Cardiac muscle cell (in vitro differentiated cells and primary cell): ENCODE data around the gene FAM185A. TPM values are rescaled to one million over a fixed set of nuclear protein-coding genes. Genes with fewer than 3 reads are reported as not detected.

Experiments
- DNase-seq, 2 donors: peaks; one replicate each; pipeline versions ENCODE4 v3.0.0 to v3.0.0-alpha.2; 2010 to 2017; ENCODE audit warnings: low read depth in 1 of 2, low spot score in 1 of 2
- H3K27ac ChIP-seq: fragments of 200-600 bp; sonication (generic); 2 replicates; pipeline ENCODE4 v1.5.1; 2016
- H3K27me3 ChIP-seq: fragments of 200-600 bp; sonication (generic); 2 replicates; pipeline ENCODE4 v1.6.0; 2016; ENCODE audit warnings: control low read depth
- H3K36me3 ChIP-seq: fragments of 200-600 bp; sonication (generic); 2 replicates; pipeline ENCODE4 v1.5.1; 2016; ENCODE audit warnings: control low read depth
- H3K4me1 ChIP-seq: fragments of 200-600 bp; sonication (generic); 2 replicates; pipeline ENCODE4 v1.8.1; 2017; ENCODE audit warnings: low read depth, mild to moderate bottlenecking, mixed run types
- H3K4me3 ChIP-seq: fragments of 200-600 bp; sonication (generic); 2 replicates; pipeline ENCODE4 v1.5.1; 2016; ENCODE audit warnings: mild to moderate bottlenecking
- H3K9me3 ChIP-seq: fragments of 200-600 bp; sonication (generic); 2 replicates; pipeline ENCODE4 v1.5.1; 2017; ENCODE audit warnings: low read depth, mild to moderate bottlenecking, control low read depth
- polyA plus RNA-seq: library from polyadenylated mRNA; unstranded; fragments of >200 nt; fragmentation: Nextera tagmentation; extraction: Ambion mirVana; gene quantifications from 2 replicates; pipeline ENCODE4 v1.2.1, GENCODE V29; 2016
- total RNA-seq: library from RNA; depleted of rRNA; stranded (reverse); fragments of >200 nt; gene quantifications from 2 replicates; pipeline ENCODE4 v1.2.3, GENCODE V29; 2016
- TF ChIP-seq, protein P1 (sequence below): IDR thresholded peaks from 2 replicates; pipeline ENCODE4 v1.5.1; 2012; ENCODE audit warnings: low read depth, mild to moderate bottlenecking, low read length

Gene FAM185A
- total and polyA plus RNA-seq, 2 experiments from 2014 or later = 10.5 to 32.4 TPM

DNA sequence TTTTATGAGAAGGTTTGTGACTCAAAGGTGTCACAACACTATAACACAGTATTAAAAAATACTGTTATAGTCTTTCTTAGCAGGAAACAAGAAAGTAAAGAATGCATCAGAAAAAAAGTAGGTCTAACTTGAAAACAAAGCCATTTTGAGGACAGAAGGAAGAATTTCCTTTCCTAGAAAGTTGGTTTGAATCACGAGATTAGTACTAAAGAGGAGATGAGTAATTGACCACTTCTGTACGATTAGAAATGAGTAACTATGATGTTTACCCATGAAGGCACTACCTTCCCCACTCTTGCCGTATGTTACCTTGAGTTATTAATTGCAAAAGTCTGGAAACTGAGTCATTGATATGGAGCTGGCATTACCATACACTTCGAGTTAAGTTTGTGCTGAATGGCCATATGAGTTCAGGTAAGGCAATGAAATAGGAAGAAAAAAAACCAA lies 65.2 kb downstream of the FAM185A start:
- no peaks in the 10 kb centered on the region for H3K27me3 ChIP-seq
- peak in 1 of 2 donors; percentile 63 for DNase-seq

DNA sequence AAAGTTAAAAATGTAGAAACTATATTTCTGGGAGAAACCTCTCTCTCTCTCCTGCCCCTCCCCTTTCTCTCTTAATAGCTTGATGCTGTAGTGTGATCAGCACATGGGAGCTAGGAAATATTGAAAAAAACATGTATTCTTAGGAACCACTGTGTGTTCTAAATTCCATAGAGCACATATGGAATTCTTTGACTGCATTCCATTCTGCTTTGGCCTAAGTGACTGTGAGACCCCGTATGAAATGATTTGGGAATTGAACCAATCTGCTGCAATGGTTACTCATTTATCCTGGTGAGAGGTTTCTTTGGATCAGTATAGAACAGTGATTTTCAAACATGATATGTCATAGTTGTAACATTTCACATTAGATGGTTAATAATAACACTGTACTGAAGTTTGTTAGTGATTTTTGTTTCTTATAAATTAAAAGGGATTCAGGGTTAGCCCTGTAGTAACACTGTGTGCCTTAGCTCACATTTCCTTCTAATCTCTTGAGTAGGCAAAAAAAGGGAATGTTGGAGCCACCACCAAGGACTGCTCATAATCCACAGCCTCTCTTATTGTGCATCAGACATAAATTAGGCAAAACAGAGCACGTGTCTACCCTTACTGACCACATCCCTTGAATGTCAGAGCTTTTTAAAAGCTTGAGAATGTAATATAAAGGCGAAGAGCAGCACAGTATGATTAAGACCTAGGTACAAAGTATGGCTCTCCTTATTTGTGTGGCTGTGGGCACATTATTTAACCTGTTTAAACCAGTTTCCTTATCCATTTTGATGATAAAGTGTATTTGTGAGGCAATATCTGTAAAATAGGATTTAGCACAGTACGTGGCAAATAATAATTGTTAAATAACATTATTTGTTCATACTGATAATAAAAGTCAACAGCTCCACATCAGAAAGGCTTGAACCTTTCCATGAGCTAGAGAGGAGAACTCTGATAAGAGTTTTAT lies 69.1 kb downstream of the FAM185A start:
- Histone ChIP-seq H3K27ac (no peak overlapping the region), H3K27me3 (no peaks in the 10 kb centered on the region), H3K36me3 (no peaks in the 10 kb centered on the region), H3K4me1 (no peaks in the 10 kb centered on the region), H3K4me3 (no peak overlapping the region), H3K9me3 (no peaks in the 10 kb centered on the region)
- DNase-seq = no peak
- TF ChIP-seq, protein P1, sequence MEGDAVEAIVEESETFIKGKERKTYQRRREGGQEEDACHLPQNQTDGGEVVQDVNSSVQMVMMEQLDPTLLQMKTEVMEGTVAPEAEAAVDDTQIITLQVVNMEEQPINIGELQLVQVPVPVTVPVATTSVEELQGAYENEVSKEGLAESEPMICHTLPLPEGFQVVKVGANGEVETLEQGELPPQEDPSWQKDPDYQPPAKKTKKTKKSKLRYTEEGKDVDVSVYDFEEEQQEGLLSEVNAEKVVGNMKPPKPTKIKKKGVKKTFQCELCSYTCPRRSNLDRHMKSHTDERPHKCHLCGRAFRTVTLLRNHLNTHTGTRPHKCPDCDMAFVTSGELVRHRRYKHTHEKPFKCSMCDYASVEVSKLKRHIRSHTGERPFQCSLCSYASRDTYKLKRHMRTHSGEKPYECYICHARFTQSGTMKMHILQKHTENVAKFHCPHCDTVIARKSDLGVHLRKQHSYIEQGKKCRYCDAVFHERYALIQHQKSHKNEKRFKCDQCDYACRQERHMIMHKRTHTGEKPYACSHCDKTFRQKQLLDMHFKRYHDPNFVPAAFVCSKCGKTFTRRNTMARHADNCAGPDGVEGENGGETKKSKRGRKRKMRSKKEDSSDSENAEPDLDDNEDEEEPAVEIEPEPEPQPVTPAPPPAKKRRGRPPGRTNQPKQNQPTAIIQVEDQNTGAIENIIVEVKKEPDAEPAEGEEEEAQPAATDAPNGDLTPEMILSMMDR = no peak

More for the DNA sequence above, 65.2 kb downstream of the FAM185A start:
- TF ChIP-seq, protein P1 = no peak
- Histone ChIP-seq H3K4me1 (no peaks in the 10 kb centered on the region), H3K27ac (no peak overlapping the region), H3K9me3 (no peaks in the 10 kb centered on the region), H3K4me3 (no peak overlapping the region), H3K36me3 (no peaks in the 10 kb centered on the region)

DNA sequence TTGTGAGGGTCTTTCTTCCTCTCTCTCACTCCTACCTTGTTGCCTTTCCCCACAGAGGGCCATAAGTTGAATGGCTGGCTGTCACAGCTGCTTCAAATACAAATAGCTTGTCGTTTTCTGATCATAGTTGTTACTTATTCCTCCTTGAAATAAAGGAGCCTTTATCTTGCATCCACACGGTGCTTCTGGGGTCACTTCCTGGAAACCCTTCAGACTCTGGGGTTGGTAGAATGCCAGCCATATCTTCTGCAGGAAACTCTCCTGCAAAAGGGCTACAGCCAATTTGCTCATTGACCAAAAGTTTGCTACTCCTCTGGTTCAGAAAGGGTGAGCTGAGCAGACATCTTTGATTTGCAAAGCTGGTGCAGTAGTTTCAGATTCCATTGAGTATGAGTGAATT lies 70.4 kb downstream of the FAM185A start:
- DNase-seq = peak in 1 of 2 donors; percentile 48
- TF ChIP-seq, protein P1 = no peak
- no peaks in the 10 kb centered on the region for H3K36me3 ChIP-seq
- H3K9me3 ChIP-seq = no peaks in the 10 kb centered on the region
- H3K27ac ChIP-seq = no peak overlapping the region
- H3K4me1 ChIP-seq = no peaks in the 10 kb centered on the region
- H3K27me3 ChIP-seq = no peaks in the 10 kb centered on the region
- H3K4me3 ChIP-seq = no peak overlapping the region

DNA sequence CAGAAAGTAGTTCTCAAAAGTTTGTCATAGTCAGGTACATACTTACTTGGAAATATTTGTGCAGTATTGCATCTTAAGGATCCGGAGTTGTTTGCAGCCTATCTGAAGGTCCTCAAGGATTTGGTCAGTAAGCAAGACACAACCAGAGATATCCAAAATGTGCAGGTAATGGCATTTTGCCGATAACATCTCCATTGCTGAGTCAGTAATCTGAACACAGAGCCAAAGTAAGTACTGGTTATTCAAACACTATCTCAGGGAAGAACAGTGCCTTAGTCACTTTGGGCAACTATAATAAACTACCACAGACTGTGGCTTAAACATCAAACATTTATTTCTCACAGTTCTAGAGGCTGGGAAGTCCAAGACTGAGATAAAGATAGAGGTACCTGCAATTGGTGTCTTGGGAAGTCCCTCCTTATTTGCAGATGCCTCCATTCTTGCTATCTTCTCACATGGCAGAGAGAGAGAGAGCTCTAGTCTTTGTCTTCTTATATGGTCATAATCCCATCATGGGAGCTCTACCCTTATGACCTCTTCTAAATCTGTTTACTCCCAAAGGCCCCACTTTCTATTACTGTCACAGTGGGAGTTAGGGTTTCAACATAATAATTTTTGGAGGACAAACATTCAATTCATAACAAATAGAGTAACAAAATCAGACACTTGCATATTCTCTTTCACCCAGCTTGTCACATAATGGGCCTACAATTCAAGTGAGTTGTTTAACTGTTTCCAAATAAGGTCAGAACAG lies 73.4 kb downstream of the FAM185A start:
- Histone ChIP-seq H3K36me3 (no peaks in the 10 kb centered on the region), H3K27ac (no peak overlapping the region), H3K9me3 (no peaks in the 10 kb centered on the region), H3K27me3 (no peaks in the 10 kb centered on the region), H3K4me3 (no peak overlapping the region), H3K4me1 (no peaks in the 10 kb centered on the region)
- TF ChIP-seq, protein P1 = no peak
- no peak for DNase-seq

DNA sequence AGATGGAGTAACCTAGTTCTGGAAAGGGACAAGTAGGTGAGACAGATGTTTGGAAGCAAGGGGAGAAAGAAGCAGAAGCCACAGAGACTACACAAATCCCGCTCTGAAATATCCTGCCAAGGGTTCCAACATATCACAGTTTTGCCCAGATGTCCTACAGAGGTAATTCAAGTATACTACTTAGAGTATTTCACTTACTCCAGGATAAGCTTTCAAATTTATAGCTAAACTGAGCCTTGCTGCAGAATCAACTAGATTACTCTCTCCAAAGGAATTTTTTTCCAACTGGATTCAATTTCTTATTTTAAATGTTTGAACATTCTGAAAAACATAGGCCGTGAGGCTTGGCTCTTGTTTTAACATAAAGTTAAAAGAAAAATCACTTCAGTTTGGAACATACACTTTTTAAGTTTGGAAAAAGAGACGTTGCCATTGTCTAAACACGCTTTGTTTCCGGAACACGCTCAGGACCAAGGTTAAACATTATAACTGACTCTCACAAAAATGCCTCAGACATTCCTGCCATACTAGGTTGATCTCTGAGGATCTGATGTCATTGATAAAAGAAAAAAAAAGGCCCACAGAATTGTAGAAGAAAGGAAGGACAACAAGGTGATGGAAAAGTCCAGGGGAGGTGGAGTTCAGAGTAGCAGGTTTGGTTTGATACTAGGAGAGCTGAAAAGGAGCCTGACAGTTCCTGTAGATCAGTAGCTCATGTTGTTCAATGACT lies 74.8 kb downstream of the FAM185A start:
- Histone ChIP-seq H3K4me3 (no peak overlapping the region), H3K4me1 (no peaks in the 10 kb centered on the region), H3K36me3 (no peaks in the 10 kb centered on the region), H3K27ac (no peak overlapping the region), H3K9me3 (no peaks in the 10 kb centered on the region), H3K27me3 (no peaks in the 10 kb centered on the region)
- no peak for DNase-seq
- TF ChIP-seq, protein P1 = no peak
